Measurements from ENCODE around the gene DEPDC5.

GRCh38 chr22:31732089-31732829 lies 21.6 kb upstream of the DEPDC5 start:
- TF ChIP-seq POLR2AphosphoS5 (IDR thresholded peaks at IDR 0.05; ENCODE audit: borderline replicate concordance, low read depth, low read length) (no peak), EZH2 (IDR thresholded peaks at IDR 0.05) (no peak), FOXP2 (optimal IDR thresholded peaks at IDR 0.05; ENCODE audit: control extremely low read depth, extremely low read length, insufficient read depth) (no peak)

Data from SK-N-MC (cell line).